Smooth muscle cell of the brain vasculature (primary cell): ENCODE results near the gene ASTN1.

ENCODE experiments used
- DNase-seq: peaks from one replicate; pipeline ENCODE4 v3.0.0-alpha.2; 2012; ENCODE audit warnings: low read depth, low spot score

ASTN1 gene

DNA sequence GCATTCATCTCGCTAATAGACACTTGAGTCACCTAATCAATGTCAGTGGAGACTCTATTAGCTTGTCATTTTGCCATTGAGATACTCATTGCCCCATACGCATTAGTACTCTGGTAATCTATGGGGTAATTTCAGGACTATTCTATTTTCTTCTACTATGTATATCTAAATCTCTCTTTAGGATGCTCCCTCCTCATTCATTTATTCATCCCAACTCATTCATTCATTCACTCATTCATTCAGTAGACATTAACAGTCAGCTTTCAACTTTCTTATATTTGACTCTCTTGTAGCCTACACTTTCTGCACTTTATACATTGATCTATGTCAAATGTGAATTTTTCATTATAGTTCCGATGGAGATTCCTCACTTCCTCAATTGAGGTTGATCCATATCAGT is 170.9 kb downstream of the ASTN1 start:
- DNase-seq = no peak

DNA sequence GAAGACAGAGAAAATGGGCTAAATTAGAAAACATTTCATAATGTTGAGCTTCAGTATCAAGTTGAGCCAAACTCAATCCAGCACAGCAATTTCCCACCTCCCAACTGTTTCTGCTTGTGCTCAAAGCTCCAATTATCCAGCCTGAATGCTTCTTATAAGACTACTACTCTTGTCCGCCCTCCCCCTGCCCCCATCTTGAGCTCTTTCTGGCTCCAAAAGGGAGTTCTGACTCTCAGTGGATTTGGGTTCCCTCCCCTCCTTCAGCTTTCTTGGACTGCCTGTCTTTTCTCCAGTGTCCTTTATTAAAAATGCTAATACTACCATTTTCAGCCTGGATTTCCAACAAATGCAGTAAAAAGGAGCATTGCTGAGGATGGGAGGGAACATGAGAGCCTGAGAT is 174.8 kb downstream of the ASTN1 start:
- DNase-seq = no peak

GRCh38 chr1:176989023-176989422 is 175.5 kb downstream of the ASTN1 start:
- DNase-seq = no peak

- DNase-seq = no peak
Observed at GRCh38 chr1:176987016-176987415, 177.5 kb downstream of the ASTN1 start.

DNA sequence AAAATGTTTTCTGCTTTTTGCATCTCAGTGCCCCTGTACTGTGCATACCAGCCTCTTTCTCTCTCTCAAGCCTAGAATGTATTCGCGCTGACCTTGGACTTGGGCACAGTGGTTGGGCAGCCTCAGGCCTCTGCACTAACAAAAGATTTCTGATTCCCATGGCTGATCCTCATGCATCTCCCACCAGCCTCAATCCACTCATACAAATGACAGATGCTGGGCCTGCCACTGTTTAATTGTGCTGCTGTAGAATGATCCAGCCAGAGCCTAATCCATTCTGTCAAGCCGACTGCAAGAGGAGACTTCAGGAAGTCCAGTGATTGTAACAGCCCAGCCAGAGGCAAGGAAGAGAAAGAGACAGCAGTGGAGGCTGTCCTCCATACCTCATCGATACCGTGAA is 180.8 kb downstream of the ASTN1 start:
- DNase-seq = no peak

DNA sequence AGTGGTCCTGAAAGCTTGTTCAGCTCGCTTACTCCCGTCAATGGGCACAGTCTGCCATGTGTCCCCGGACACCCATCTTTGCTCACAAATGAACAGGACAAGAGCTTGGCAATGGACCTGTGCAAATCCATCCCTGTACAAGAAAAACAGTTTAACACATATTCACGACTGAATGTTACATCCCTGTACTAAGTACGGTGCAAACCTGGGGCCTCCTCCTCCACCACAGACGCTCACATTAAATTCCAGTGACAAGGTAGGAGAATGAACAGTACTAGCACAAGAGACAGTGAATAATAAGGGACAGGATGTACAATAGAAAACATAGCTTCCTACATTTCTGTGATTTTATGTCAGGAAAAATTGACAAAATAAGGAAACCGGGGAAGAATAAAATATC is 187.7 kb downstream of the ASTN1 start:
- DNase-seq = no peak

- DNase-seq = no peak
Observed at GRCh38 chr1:176976225-176976624, 188.3 kb downstream of the ASTN1 start.

DNA sequence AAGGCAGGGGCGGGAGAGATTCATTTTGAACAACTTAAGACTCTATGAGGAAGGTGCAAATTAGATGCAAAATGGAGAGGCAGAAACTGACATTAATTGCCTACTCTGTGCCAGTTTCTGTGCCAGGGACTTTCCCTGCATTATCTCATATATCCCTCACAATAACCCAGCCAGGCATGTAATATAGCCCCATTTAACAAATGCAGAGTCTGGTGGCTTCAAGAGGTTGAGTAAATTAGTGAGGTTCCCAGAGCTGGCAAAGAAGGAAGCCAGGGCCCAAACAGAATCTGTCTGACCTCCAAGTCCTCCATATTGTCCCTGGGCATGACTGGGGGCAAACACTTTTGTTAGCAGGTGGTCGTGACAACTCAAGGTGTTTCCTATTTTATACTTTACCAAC is 199.8 kb downstream of the ASTN1 start:
- DNase-seq = no peak

- DNase-seq = no peak
Observed at GRCh38 chr1:176963181-176963580, 201.3 kb downstream of the ASTN1 start.

DNA sequence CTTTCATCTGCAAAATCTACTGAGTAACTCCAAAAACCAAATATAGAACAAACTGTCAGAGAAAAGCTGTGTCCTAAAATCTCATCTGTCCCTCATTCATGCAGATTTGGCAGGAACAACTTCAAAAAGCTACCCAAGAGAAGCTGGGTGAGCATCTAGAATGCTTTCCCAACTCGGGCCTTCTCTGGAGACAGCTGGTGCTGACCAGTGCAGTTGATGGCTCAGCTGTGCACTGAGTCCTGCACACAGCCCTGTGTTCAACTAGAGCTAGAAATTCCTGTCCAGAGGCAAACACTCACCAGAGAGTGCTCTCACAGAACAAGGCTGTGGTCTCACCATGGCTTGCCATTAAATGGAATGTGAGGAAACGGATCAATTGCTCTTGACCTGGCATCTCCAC is 202.8 kb downstream of the ASTN1 start:
- DNase-seq = no peak

GRCh38 chr1:176959191-176959820 is 205.2 kb downstream of the ASTN1 start:
- no peak for DNase-seq

- DNase-seq = no peak
Observed at GRCh38 chr1:176957603-176958002, 206.9 kb downstream of the ASTN1 start.

- DNase-seq = no peak
Observed at GRCh38 chr1:176954242-176954641, 210.3 kb downstream of the ASTN1 start.

DNA sequence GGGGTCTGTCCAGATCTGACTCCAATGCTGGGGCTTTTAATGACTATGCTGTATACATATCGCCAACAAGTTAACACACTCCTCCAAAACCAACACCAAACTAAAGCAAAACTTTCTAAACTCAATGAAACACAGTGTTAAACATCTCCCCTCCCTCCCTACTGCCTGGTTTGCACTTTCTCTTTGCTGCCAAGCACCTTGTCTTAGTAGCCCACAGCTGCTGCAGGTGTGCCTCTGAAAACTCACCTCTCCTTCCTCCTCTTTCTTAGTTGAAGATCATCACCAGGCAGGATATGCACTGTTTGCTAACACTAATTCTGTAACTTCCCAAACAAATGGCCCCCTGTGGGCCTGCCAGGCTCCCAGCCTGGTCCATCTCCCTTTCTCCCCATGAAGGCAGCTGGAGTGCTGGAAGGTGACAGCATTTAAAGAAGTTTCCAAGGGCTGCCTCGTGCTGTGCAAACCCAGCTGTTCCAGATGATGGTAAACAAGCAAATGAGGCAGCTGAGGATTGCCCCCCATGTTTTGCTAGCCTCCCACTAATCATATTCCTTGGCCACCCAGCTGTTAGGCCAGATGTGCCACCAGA is 213.7 kb downstream of the ASTN1 start:
- no peak for DNase-seq

DNA sequence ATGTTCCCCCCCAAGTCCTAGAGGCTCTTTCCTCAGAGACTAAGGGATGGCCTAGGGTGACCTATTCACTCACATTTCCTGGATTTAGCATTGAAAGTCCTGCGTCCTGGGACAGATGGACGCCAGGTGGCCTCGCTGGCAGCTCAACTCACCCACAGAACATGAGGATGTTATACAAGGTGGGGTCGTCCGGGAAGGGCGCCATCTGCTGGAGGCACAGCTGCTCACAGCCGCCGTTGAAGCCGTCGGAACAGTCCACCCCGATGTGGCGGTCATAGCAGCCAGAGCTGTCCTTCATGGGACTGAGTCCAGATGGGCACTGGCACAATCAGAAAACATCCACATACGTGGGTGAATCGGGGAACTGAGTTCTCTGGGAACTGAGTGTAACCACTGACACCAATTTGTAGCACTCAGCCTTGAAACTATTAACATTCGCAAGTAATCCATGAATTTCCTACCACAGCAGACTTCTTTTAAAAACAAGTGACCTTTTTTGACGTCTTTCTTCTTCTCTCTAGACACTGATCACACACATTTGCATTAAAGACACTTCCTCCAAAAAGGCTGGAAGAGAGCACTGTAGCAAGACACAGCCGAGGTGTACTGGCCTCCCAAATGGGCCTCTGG is 215.4 kb downstream of the ASTN1 start:
- no peak for DNase-seq

DNA sequence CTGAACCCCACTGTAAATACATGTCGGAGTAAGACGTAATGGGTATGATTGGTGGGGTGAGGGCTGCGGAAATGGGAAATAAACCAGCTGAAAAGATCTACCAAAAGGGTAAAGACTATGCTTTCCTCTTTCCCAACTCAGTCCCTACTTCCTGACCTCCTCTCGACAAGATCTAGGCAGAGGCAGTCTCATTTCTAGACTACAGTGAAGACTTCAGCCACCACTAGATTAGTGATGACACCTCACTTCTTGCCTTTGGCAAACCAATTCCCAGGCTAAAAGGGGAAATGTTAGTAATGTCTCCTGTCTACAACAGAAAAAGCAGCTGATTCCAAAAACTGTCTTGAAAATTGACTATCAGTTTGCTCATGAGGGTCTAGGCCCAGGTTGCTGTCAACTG is 219.9 kb downstream of the ASTN1 start:
- DNase-seq = no peak

DNA sequence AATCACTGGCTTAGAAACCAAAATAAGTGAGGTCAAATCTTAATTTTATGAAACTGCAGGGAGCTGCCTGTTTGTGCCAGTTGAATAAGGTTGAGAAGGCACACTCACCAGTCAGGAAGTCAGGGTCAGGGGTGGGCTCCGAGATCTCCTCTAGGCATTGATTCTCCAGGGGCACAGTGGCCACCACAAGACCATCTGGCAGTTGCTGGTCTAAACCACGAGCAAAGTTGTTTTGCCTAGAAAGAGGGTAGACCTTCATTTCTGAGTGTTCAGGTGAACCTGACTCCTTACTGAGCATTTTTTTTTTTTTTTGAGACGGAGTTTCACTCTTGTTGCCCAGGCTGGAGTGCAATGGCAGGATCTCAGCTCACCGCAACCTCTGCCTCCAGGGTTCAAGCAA is 220.7 kb downstream of the ASTN1 start:
- DNase-seq = no peak

GRCh38 chr1:176942346-176942745 is 222.2 kb downstream of the ASTN1 start:
- DNase-seq = no peak

DNA sequence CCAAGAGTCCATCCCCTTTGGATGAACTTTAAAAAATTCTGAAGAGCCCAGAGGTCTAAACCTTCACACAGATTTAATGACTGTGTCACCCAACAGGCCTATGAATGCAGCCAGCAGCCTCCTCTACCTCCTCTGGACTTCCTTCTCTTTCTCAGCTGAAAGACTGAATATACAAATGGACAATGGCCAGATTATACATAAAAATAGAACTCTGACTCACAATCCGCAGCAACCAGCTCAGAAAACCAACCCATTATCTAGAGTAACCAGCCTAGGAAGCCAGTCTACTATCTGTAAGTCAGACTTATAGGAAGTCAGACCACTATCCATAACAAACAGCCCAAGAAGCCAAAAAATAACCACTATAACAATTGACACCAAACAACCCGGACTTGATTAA is 224.5 kb downstream of the ASTN1 start:
- DNase-seq = no peak

DNA sequence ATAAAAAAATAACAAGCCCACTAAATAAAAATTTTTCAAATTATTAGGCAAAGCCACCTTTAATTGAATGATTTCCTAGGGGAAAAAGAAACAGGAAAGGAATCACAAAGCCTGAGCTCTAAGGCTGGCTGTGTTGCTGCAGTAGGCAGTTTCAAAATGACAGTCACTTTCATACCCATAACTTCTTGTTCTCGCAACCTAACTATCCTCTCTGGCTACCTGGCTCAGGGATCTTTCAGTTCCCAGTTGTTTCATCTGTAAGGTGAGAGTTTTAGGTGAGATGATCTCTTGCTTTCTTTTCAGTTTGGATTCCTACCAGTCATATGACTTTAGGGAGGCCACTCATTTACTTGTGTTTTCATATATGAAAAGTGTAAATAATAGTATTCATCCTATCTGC is 226.1 kb downstream of the ASTN1 start:
- no peak for DNase-seq

DNA sequence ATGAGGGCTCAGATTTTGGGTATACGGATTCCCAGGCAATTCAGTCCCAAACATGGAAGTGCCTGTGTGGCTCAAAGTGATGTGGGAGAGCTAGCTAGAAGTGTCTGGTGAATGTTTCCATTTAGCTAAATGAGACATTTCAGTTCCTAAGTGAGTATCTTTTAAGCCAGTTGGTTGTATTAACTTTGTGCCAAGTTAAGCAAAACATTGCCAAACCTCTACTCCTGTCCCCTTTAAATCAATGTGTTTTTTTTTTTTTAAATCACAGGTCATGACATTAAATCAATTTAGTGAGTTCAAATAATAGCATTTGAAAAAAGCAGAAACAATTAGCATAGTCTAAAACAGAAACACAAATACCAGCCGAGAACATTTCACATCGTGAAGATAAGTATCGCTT is 230.1 kb downstream of the ASTN1 start:
- no peak for DNase-seq

DNA sequence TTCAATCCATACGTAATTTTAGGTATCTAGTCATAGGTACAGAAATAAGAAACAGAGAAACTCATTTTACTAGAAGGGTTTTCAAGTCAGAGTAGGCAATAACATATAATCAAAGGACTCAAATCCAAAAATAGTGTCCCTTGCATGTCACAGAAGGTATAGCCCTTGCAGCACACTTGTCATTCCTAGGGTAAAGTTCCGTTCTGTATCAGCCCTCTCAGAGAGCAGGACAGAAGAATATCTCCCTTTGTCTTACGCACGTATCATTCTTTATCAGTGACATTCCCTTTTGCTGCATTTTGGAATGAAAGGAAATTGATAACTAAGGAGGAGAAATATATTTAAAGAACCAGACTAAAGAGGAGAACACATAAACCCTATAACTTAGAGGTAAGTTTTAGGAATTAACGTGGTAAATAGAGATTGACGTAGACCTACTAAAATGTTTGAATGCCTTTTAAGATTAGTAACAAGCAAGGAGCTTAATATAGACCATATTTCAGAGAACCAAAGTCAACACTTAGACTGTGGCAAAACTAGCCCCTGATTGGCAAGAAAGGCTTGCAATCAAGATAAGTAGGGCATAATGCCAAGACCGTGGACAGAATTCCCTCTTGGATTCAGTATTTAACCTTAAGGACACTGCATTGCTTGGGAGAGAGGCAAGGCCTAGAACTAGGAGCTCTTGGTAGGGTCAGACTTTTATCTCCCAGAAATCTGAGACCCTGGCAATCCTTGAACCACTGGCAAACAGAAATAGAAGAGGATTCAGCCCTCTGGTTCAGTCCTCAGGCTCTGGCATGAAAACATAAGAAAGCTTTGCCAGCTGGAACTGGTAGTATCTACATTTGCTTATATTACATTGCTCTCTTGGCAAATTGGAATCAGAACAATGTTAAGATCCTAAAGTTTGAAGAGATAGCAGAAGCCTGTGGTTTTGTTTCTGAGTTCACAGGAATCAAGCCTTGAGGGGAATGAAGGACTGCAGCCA is 232.1 kb downstream of the ASTN1 start:
- no peak for DNase-seq
